Spinal cord (tissue), 10 donors: Measurements from ENCODE around the gene SYNDIG1L. TPM values are rescaled to one million over a fixed set of nuclear protein-coding genes. Genes with fewer than 3 reads are reported as not detected.
A peak's percentile ranks its signal among the peaks of the same experiment; 100 is the strongest.

ENCODE experiments used
- DNase-seq, 6 donors: peaks; one replicate each; pipeline versions ENCODE4 v3.0.0 to v3.0.0-alpha.2; 2013 to 2015; ENCODE audit warnings: low spot score in 6 of 6, low read depth in 4 of 6
- H3K27ac ChIP-seq: one replicate; pipeline ENCODE4 v1.5.1; 2013; ENCODE audit warnings: low read depth, low read length, control low read depth
- H3K27me3 ChIP-seq: one replicate; pipeline ENCODE4 v1.6.1; 2013; ENCODE audit warnings: low read length; ENCODE audit not compliant: control insufficient read depth, insufficient read depth
- H3K36me3 ChIP-seq: one replicate; pipeline ENCODE4 v1.6.1; 2013; ENCODE audit warnings: low read length; ENCODE audit not compliant: control insufficient read depth, insufficient read depth
- H3K4me1 ChIP-seq: one replicate; pipeline ENCODE4 v1.6.1; 2013; ENCODE audit warnings: low read length; ENCODE audit not compliant: control insufficient read depth, insufficient read depth
- H3K4me3 ChIP-seq: one replicate; pipeline ENCODE4 v1.5.1; 2013; ENCODE audit warnings: low read depth, low read length, control low read depth
- H3K9me3 ChIP-seq: one replicate; pipeline ENCODE4 v1.6.1; 2013; ENCODE audit warnings: low read length; ENCODE audit not compliant: control insufficient read depth, insufficient read depth
- WGBS: methylation state at CpG from one replicate; pipeline ENCODE4 v1.1.5; 2013; ENCODE audit warnings: missing lambda C conversion rate; ENCODE audit not compliant: insufficient coverage; 5-methylcytosine and 5-hydroxymethylcytosine counted together
- long read RNA-seq, 4 donors: transcript quantifications; one replicate each; lab custom pipeline, GENCODE V29; 2026
- polyA plus RNA-seq, 2 donors: library from polyadenylated mRNA; unstranded; fragments of 120-200 nt; gene quantifications; one replicate each; pipeline ENCODE4 v1.2.1, GENCODE V29; 2013; ENCODE audit not compliant: insufficient read length in 2 of 2
- total RNA-seq, 2 donors: library from RNA; depleted of rRNA in 1 of 2; stranded (reverse); fragments of 120-200 nt in 1 of 2; fragments of >200 nt in 1 of 2; gene quantifications; one replicate each; pipeline versions ENCODE4 v1.2.3 to v1.2.4, GENCODE V29; 2013 to 2014
- donor health status: healthy.

SYNDIG1L gene
- total RNA-seq (1 to 10 TPM; 4.6 to 8.7 TPM), polyA plus RNA-seq (10 to 100 TPM; 16.6 to 17.7 TPM)
- long read RNA-seq, donor 1, partial matches to known transcripts = 0 of 1 reads
- long read RNA-seq, donor 1, other reads (novel, unspliced or antisense) = 0 of 1 reads
- long read RNA-seq, donor 2, partial matches to known transcripts = 0 of 2 reads
- long read RNA-seq, donor 2, other reads (novel, unspliced or antisense) = 0 of 2 reads
- long read RNA-seq, donor 3, partial matches to known transcripts = 0 of 3 reads
- long read RNA-seq, donor 3, other reads (novel, unspliced or antisense) = 0 of 3 reads
- long read RNA-seq, donor 4 = 0 reads

DNA sequence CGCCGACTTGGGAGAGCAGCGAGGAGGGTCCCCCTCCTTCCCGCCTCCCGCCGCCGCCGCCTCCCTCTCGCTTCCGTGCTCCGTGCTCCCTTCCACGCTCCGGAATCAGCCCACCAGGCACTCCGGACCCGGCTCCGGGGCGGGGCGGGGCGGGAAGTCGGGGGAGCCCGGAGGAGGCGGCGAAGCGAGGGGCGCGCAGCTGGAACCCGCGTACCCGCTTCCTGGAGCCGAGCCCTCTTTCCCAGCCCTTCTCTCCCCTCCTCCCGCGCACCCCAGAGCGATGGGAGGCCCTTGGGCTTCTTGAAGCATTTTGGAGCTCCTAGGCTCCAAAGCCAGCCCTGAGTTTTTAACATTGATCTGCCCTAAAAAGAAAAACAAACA is at the start of gene SYNDIG1L:
TSS of gene SYNDIG1L (minus strand) at position 9 of the 381 bp plus-strand sequence. CDS start 16,466 bp downstream, outside the sequence.
- peaks cover 25% of the 10 kb centered on the region for H3K27me3 ChIP-seq
- peak in 1 of 6 donors; percentile 46 for DNase-seq
- H3K27ac ChIP-seq = no peak within 1 kb of the TSS
- H3K4me3 ChIP-seq = peak within 1 kb of the TSS; percentile 16
- peaks cover 10% of the 10 kb centered on the region for H3K4me1 ChIP-seq
- WGBS = 3% methylated on average over 33 of the region's 33 CpGs
- no peaks in the 10 kb centered on the region for H3K9me3 ChIP-seq
- H3K36me3 ChIP-seq = no peaks in the 10 kb centered on the region

- Histone ChIP-seq H3K36me3 (no peaks in the 10 kb centered on the region), H3K27ac (no peak overlapping the region), H3K4me1 (peaks cover 13% of the 10 kb centered on the region), H3K4me3 (no peak overlapping the region), H3K27me3 (no peaks in the 10 kb centered on the region), H3K9me3 (no peaks in the 10 kb centered on the region)
- 100% methylated on average over 1 of the region's 3 CpGs for WGBS
- DNase-seq = no peak
Observed at GRCh38 chr14:74475678-74476077, 49.7 kb upstream of the SYNDIG1L start.

GRCh38 chr14:74474376-74474775 is 48.4 kb upstream of the SYNDIG1L start:
- H3K4me3 ChIP-seq = no peak overlapping the region
- no peaks in the 10 kb centered on the region for H3K36me3 ChIP-seq
- H3K27ac ChIP-seq = no peak overlapping the region
- H3K9me3 ChIP-seq = no peaks in the 10 kb centered on the region
- peak in 1 of 6 donors; percentile 24 for DNase-seq
- 67% methylated on average over 1 of the region's 2 CpGs for WGBS
- no peaks in the 10 kb centered on the region for H3K27me3 ChIP-seq
- peaks cover 13% of the 10 kb centered on the region for H3K4me1 ChIP-seq

- no peaks in the 10 kb centered on the region for H3K27me3 ChIP-seq
- H3K4me3 ChIP-seq = no peak overlapping the region
- WGBS = 100% methylated on average over 1 of the region's 2 CpGs
- H3K4me1 ChIP-seq = peaks cover 13% of the 10 kb centered on the region
- no peaks in the 10 kb centered on the region for H3K9me3 ChIP-seq
- no peak overlapping the region for H3K27ac ChIP-seq
- H3K36me3 ChIP-seq = no peaks in the 10 kb centered on the region
- no peak for DNase-seq
Observed at GRCh38 chr14:74472601-74473000, 46.6 kb upstream of the SYNDIG1L start.

GRCh38 chr14:74469548-74470518 is 43.8 kb upstream of the SYNDIG1L start:
- Histone ChIP-seq H3K4me1 (peaks cover 6% of the 10 kb centered on the region), H3K4me3 (no peak overlapping the region), H3K9me3 (no peaks in the 10 kb centered on the region), H3K27ac (no peak overlapping the region), H3K27me3 (no peaks in the 10 kb centered on the region), H3K36me3 (no peaks in the 10 kb centered on the region)
- 78% methylated on average over 3 of the region's 7 CpGs for WGBS
- no peak for DNase-seq

GRCh38 chr14:74468513-74468912 is 42.5 kb upstream of the SYNDIG1L start:
- no peaks in the 10 kb centered on the region for H3K36me3 ChIP-seq
- no peak overlapping the region for H3K4me3 ChIP-seq
- no peaks in the 10 kb centered on the region for H3K9me3 ChIP-seq
- no peaks in the 10 kb centered on the region for H3K4me1 ChIP-seq
- no peak for DNase-seq
- WGBS = 97% methylated on average over 3 of the region's 3 CpGs
- H3K27ac ChIP-seq = no peak overlapping the region
- no peaks in the 10 kb centered on the region for H3K27me3 ChIP-seq

DNA sequence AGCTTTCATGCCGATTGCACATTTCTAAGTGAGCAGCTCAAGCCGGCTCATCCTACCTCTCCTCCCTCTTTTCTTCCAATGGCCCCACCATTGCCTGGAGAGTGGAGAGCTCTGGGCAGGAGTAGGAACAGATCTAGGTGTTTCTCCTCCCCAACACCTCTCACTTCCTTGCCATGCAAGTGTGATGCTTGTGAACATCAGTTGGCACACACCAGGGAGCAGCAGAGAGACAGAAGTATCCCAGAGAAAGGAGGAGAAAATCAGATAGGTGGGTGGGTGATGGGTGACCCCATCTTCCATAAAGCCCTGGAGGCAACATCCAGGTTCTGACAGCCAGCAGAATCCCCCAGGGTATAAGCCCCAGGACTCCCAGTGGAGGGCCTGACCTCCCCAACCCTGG is 39.3 kb upstream of the SYNDIG1L start:
- no peak overlapping the region for H3K4me3 ChIP-seq
- no peaks in the 10 kb centered on the region for H3K36me3 ChIP-seq
- no peak for DNase-seq
- H3K27ac ChIP-seq = no peak overlapping the region
- H3K9me3 ChIP-seq = no peaks in the 10 kb centered on the region
- no peaks in the 10 kb centered on the region for H3K27me3 ChIP-seq
- WGBS = 90% methylated on average over 2 of the region's 2 CpGs
- no peaks in the 10 kb centered on the region for H3K4me1 ChIP-seq

DNA sequence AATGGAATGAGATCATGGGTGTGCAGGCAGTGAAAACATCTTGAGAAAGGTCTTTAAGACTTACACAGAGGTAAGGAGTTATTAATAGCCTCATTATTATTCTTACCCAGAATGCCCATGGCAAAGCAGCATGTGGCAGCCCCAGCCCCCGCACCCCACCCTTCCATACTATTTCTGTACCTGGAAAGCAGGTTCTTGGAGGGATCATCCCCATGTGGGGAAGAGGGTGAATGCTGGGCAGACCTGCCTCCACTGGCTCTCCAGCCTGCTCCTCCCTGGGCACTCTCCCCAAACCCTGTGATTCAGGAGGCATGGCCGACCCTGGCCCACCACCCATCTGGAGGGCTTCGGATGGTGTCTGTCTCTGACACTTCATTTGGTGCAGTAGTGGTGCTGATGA is 38.8 kb upstream of the SYNDIG1L start:
- WGBS = 80% methylated on average over 1 of the region's 3 CpGs
- no peaks in the 10 kb centered on the region for H3K4me1 ChIP-seq
- no peak overlapping the region for H3K4me3 ChIP-seq
- no peaks in the 10 kb centered on the region for H3K27me3 ChIP-seq
- no peaks in the 10 kb centered on the region for H3K9me3 ChIP-seq
- H3K27ac ChIP-seq = no peak overlapping the region
- DNase-seq = no peak
- H3K36me3 ChIP-seq = no peaks in the 10 kb centered on the region

DNA sequence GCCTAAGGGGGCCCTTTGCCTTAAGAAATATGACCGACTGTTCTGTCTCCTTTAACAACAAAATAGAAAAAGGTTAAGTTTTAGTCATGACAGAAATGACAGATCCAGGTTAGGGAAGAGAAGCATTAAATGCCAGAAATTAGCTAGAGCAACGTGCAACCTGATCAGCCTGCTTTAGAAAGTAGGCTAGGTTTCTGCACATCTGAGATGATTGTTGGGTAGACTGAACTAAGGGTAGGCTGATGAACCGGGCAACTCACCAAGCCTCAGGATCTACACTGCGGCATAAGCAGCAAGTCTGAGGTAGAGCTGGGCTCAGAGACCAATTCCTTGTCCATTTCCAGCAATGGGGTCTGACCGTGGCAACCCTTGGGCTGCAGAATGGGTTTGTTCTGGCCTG is 37.7 kb upstream of the SYNDIG1L start:
- no peak overlapping the region for H3K4me3 ChIP-seq
- H3K4me1 ChIP-seq = no peaks in the 10 kb centered on the region
- H3K36me3 ChIP-seq = no peaks in the 10 kb centered on the region
- H3K27ac ChIP-seq = no peak overlapping the region
- no peaks in the 10 kb centered on the region for H3K9me3 ChIP-seq
- 88% methylated on average over 4 of the region's 5 CpGs for WGBS
- no peaks in the 10 kb centered on the region for H3K27me3 ChIP-seq
- DNase-seq = no peak
